ENCODE results near the gene RAP1A.

RAP1A gene

GRCh38 chr1:111581166-111581565 lies 38.4 kb upstream of the RAP1A start:
- H3K4me3 ChIP-seq (ENCODE audit: low read depth, low read length), result no peak overlapping the region
- TF ChIP-seq CTCF (IDR thresholded peaks at IDR 0.05; ENCODE audit: low read depth, low read length, missing control alignments), result no peak
- DNase-seq (ENCODE audit: low read depth), result no peak

- TF ChIP-seq CTCF (IDR thresholded peaks at IDR 0.05; ENCODE audit: low read depth, low read length, missing control alignments), result no peak
- H3K4me3 ChIP-seq (ENCODE audit: low read depth, low read length), result no peak overlapping the region
- no peak for DNase-seq (ENCODE audit: low read depth)
Measured at GRCh38 chr1:111582016-111582415, 37.6 kb upstream of the RAP1A start.

GRCh38 chr1:111582644-111583618 lies 36.7 kb upstream of the RAP1A start:
- no peak overlapping the region for H3K4me3 ChIP-seq (ENCODE audit: low read depth, low read length)
- TF ChIP-seq CTCF (IDR thresholded peaks at IDR 0.05; ENCODE audit: low read depth, low read length, missing control alignments), result no peak
- no peak for DNase-seq (ENCODE audit: low read depth)

GRCh38 chr1:111585447-111586086 lies 34.0 kb upstream of the RAP1A start:
- H3K4me3 ChIP-seq (ENCODE audit: low read depth, low read length), result no peak overlapping the region
- no peak for DNase-seq (ENCODE audit: low read depth)

GRCh38 chr1:111586112-111586511 lies 33.5 kb upstream of the RAP1A start:
- no peak for TF ChIP-seq CTCF (IDR thresholded peaks at IDR 0.05; ENCODE audit: low read depth, low read length, missing control alignments)
- no peak for DNase-seq (ENCODE audit: low read depth)

More at GRCh38 chr1:111585447-111586086, 34.0 kb upstream of the RAP1A start:
- TF ChIP-seq CTCF (IDR thresholded peaks at IDR 0.05; ENCODE audit: low read depth, low read length, missing control alignments), result no peak

GRCh38 chr1:111587509-111588174 lies 31.9 kb upstream of the RAP1A start:
- no peak for TF ChIP-seq CTCF (IDR thresholded peaks at IDR 0.05; ENCODE audit: low read depth, low read length, missing control alignments)
- no peak for DNase-seq (ENCODE audit: low read depth)
- no peak overlapping the region for H3K4me3 ChIP-seq (ENCODE audit: low read depth, low read length)

More at GRCh38 chr1:111586112-111586511, 33.5 kb upstream of the RAP1A start:
- no peak overlapping the region for H3K4me3 ChIP-seq (ENCODE audit: low read depth, low read length)

Measured in GM12864 (cell line).